Epithelial cell of prostate (primary cell): Measurements from ENCODE around the gene POU4F1.
"Not testable (repeated sequence)": the region's sequence is repeated elsewhere in the genome, so short reads cannot be mapped to it uniquely, and the experiment has no call there.

ENCODE experiments used
- DNase-seq: peaks from one replicate; pipeline ENCODE4 v3.0.0-alpha.2; 2011; ENCODE audit warnings: low read depth, low spot score
- H3K27ac ChIP-seq: fragments of 450-650 bp; 2 replicates; pipeline ENCODE4 v1.5.1; 2017; ENCODE audit warnings: mild to moderate bottlenecking

The POU4F1 gene, protein sequence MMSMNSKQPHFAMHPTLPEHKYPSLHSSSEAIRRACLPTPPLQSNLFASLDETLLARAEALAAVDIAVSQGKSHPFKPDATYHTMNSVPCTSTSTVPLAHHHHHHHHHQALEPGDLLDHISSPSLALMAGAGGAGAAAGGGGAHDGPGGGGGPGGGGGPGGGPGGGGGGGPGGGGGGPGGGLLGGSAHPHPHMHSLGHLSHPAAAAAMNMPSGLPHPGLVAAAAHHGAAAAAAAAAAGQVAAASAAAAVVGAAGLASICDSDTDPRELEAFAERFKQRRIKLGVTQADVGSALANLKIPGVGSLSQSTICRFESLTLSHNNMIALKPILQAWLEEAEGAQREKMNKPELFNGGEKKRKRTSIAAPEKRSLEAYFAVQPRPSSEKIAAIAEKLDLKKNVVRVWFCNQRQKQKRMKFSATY

DNA sequence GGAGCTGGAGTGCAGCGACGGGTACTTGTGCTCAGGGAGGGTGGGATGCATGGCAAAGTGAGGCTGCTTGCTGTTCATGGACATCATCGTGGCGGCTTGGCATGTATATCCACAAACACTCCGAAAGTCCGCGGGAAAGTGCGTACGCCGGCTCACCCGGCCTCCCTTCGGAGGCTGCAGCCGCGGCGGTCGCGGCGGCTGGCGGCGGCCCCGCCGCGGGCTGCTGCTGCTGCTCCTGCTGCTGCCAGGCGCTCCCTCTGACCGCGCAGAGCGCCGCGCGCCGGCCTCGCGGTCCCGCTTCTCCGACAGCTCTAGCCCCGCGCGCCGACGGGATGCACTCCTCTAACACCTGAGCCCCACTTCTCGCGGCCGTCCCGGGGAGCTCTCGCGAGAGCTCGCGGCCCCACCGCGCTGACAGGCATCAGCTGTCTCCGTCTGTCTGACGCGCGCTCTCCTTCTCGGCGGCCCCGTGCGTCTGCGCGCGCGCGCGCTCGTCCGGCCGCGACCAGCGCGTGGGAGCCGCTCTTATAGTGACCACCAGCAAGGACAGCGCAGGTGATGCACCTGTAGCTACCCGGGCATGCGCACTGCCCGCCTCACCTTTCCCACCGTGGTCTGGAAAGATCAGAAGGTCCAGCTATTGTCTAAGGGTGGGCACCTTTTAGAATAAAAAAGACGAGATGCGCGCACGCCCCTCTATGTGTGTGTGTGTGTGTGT, at the start of gene POU4F1:
POU4F1 (minus strand) TSS at position 313 of the 718 bp plus-strand sequence; CDS start at position 87, 226 bp downstream.
- H3K27ac ChIP-seq, result no peak within 1 kb of the TSS
- DNase-seq, result no peak

GRCh38 chr13:78652651-78653050, 49.3 kb upstream of the POU4F1 start:
- no peak overlapping the region for H3K27ac ChIP-seq
- no peak for DNase-seq

- no peak overlapping the region for H3K27ac ChIP-seq
- no peak for DNase-seq
These were observed 47.3 kb upstream of the POU4F1 start for GRCh38 chr13:78650717-78651083.

GRCh38 chr13:78649997-78650716, 46.8 kb upstream of the POU4F1 start:
- H3K27ac ChIP-seq, result no peak overlapping the region
- no peak for DNase-seq

DNA sequence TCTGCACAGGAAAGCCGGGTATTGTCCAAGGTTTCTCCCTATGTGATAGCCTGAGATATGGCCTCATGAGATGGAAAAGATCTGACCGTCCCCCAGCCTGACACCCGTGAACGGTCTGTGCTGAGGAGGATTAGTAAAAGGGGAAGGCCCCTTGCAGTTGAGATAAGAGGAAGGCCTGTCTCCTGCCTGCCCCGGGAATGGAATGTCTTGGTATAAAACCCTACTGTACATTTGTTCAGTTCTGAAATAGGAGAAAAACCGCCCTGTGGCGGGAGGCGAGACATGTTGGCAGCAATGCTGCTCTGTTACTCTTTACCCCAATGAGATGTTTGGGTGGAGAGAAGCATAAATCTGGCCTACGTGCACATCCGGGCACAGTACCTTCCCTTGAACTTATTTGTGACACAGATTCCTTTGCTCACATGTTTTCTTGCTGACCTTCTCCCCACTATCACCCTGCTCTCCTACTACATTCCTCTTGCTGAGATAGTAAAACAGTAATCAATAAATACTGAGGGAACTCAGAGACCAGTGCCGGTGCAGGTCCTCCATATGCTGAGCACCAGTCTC, 43.8 kb upstream of the POU4F1 start:
- not testable (repeated sequence) for DNase-seq, H3K27ac ChIP-seq

DNA sequence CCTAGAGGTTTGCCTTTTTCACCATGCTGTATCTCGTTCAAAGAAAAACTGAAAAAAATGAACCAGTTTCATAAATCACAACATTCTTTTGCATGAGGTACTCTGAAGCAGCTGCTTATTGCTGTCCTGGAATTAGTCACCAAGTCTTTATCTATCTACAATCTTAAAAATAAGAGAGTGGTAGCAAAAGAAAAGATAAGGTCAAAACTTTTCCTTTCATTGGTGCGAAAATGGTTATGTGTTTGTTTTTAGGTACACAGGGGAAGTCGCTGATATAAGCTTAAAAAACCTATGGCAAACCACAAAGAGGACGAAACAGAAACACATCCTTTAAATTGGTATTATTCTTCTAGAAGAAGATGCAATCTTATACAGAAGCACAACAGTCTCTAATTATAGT, 34.9 kb upstream of the POU4F1 start:
- no peak for DNase-seq
- H3K27ac ChIP-seq, result no peak overlapping the region

DNA sequence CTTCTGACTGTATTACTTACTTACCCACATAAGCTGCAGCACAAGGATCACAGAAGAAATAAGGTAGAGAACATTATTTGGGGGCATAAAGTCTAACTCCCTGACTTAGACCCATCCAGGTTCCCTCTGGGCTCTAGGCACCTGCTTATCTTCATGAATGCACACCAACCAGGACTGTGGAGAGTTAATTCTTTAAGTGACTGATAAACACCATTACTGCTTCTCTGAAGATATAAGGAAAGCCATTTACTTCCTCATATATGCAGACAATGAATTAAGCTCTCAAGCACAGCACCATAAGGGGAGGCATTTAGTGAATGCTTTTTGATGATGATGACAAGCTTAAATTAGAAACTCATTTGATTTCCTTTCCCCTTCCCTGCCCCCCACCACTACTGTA, 33.1 kb upstream of the POU4F1 start:
- H3K27ac ChIP-seq, result no peak overlapping the region
- no peak for DNase-seq

DNA sequence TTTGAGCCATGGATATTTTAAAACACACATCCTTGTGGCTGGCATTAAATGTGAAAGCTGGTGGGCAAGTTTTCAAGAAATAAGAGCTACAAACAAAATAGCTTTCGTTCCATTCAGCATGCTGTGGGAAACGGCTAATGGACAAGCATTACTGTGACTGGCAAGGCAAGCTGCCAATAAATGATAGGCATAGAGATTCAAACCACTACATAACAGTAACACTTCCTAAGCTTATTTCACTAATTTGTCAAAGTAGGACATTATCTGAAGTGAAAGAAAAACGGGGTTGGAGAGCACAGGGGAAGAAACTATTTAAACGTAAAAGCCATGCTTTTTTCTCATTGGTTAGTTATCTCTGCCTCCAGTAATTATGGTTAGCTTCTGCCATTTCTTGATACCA, 29.6 kb upstream of the POU4F1 start:
- no peak for DNase-seq
- H3K27ac ChIP-seq, result no peak overlapping the region

DNA sequence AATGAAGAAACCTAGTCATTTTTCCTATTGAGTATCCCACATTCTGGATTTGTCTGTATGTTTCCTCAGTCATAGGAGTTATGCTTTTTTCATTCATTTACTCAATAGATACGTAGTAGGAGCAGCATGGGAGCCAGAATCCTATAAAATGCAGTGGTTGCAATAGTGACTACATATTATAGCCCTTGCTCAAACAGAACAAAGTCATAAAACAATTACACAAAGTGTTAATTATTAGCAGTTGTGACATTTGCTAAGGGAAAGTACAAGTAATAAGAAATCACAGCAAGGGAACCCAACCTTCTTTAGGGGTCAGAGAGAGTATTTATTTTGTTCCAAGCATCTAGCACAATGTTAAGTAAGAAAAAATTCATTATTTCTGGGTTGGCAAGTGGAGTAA, 27.7 kb upstream of the POU4F1 start:
- DNase-seq, result no peak
- H3K27ac ChIP-seq, result no peak overlapping the region

DNA sequence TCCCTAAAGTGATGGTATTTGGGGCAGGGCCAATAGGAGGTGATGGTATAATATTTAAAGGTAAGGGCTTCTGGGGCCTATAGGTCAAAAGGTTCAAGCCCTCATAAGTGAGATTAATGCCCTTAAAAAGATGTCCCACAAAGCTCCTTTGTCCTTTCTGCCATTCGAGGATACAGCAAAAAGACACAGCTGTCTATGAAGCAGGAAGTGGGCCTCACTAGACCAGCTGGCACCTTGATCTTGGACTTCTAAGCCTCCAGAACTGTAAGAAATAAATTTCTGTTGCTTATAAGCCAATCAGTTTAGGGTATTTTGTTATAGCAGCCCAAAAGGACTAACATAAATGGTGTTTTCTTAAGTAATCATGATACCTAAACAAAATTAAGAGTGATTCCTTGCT, 27.2 kb upstream of the POU4F1 start:
- H3K27ac ChIP-seq, result no peak overlapping the region
- DNase-seq, result no peak

DNA sequence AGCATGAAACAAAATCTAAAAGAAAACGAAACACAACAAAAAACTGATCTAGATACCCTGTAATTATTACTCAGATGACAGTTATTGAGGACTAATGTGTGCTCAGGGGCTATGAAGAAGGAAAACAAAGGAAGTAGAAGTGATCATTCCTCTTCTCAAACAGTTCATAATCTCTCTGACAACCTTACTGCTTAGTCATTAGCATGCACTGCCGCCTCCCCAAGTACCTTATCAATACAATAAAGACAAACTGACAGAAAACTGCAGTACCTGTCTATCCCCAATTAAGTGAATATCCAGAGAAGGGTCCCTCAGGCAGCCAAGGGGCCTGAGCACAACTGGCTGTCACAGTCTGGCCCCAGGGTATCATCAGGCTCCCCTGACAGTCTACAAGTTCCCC, 22.0 kb upstream of the POU4F1 start:
- no peak for DNase-seq
- no peak overlapping the region for H3K27ac ChIP-seq

- no peak overlapping the region for H3K27ac ChIP-seq
- no peak for DNase-seq
These were observed 19.8 kb upstream of the POU4F1 start for GRCh38 chr13:78623132-78623531.

DNA sequence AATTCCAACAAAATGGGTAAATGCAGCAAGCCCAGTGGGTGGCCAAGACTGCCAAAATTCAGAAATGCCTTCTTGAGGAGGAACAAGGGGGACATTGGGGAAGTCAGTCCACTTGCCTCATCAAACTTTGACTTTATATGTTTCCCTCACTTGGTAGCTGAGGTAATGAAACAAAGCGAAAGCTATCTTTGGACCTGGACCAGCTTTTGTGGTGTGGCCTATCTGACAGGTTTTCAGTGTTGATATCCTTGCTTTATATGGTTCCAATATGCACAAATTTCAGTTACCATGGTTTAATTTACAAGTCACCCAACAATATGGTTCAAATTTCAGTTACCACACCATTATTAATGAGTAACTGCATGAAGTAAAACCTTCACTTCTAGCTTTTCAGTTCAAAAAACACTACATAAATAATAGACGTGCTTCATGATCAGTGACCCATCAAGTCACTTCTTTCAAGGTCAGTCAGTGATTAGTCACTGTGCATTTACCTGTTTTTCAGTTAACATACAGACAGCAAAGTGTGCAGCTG, 17.7 kb upstream of the POU4F1 start:
- H3K27ac ChIP-seq, result no peak overlapping the region
- no peak for DNase-seq

GRCh38 chr13:78618411-78618810, 15.1 kb upstream of the POU4F1 start:
- no peak for DNase-seq
- H3K27ac ChIP-seq, result no peak overlapping the region

DNA sequence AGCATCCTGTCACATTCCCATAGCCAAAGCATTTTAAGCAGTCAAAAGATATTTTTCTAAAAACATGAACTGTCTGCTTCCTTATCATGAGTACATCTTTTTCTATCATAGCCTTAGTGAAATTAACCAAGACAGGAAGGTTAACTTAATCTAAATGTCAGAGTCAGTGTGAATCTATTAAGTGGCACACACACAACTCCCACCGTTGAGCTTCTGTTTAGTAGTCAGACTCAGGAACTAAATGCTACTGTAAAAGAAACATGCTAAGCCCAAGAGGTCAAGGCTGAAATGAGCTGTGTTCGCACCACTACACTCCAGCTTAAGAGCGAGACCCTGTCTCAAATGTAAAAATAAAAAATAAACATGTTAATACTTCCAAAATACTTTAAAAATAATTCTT, 7.7 kb upstream of the POU4F1 start:
- no peak for DNase-seq

DNA sequence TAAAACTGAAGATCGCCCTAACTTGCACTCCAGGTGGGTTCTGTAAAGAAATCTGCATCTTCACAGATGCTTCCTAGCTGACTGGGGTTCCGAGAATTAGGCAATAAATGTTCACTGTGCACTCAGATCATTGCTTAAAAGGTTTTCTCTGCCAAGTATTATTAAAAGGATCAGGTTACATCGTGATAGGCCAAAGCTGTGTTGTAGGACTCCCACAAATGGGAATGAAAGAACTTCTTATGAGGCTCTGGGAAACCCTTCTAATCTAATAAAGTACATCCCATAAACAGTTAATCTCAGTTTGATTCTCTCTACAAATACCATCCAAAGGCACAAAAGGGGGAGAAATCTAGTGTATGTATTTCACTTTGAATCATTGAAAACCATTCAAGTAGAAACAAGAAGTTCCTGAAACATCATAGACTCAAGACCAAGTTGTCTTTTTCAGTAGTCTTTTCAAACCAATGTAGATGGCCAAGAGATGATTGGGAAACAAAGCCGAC, 7.1 kb upstream of the POU4F1 start:
- no peak overlapping the region for H3K27ac ChIP-seq
- no peak for DNase-seq

More for the DNA sequence above, 7.7 kb upstream of the POU4F1 start:
- no peak overlapping the region for H3K27ac ChIP-seq

DNA sequence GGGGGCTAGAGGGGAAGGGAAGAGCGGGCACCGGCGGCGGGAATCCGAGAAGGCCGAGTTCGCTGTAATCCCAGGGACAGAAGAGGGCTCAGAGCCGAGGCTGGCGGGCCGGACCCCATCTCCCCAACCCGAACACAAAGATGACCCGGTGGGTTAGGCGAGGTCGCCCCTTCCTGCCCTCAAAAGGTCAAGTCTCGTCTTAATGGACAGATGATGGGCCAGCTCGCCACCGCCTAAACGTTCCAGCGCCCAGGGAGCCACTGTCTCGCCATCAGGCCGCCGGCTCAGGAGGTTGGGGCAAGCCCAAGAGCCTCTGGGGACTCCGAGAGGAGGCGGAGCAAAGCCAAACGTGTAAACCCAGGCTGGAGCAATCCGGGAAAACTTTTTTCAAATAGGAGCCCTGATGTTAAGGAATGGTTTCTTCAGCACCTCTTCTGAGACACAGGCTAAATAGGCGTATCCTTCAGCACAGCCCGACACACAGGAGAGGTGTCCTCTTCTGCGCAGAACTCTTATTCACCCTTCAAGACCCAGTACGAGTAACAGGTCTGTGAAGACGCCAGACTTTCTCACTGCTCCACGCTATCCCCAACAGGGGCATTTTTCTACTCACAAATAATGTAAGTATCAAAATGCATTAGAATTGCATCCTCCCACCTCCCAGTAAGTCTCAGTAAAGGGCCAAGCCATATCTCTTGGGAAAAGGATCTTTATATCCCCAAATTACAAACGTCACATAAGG, 6.3 kb upstream of the POU4F1 start:
- H3K27ac ChIP-seq, result no peak overlapping the region
- DNase-seq, result no peak

- DNase-seq, result no peak
- no peak overlapping the region for H3K27ac ChIP-seq
These were observed 5.5 kb upstream of the POU4F1 start for GRCh38 chr13:78608688-78609463.

DNA sequence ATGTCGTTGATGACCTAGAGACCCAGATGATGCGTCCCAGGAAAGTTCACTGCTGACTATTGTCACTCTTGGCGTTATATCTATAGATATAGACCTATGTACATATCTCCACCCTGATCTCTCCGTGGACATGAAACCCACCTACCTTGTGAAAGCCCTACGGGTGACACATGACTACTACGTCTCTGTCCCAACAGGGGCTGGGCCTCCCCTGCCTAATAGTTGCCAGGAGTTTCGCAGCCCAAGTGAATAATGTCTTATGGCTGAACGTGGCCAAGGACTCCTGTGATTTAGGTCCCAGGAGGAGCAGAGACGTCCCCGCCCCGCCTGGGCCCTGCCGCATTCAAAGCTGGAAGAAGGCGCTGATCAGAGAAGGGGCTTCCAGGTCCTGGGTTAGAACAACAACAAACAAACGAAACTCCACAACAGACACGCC, 4.9 kb upstream of the POU4F1 start:
- no peak for DNase-seq
- no peak overlapping the region for H3K27ac ChIP-seq
